IMR-90 (cell line): ENCODE data around the gene ULBP2. TPM values are rescaled to one million over a fixed set of nuclear protein-coding genes. Genes with fewer than 3 reads are reported as not detected.
"Not testable (repeated sequence)": the region's sequence is repeated elsewhere in the genome, so short reads cannot be mapped to it uniquely, and the experiment has no call there.

ENCODE experiments used
- ATAC-seq: fragments of 200-7000 bp; cut with Tn5 transposase; 2 replicates; pipeline ENCODE4 v1.9.1; 2020; ENCODE audit warnings: low read depth, mild to moderate bottlenecking, moderate library complexity
- BruUV-seq: library from RNA; stranded (reverse); fragments of 400-500 nt; replicated peaks from 2 replicates; lab custom pipeline; 2021; lab: Mats Ljungman, UMichigan
- CTCF ChIA-PET: fragments of 300-600 bp; formaldehyde crosslinking; extraction: SDS; loops from one replicate; lab custom pipeline; 2021; ENCODE audit warnings: antibody characterized with exemption; lab: Yijun Ruan, JAX
- POLR2A ChIA-PET: fragments of 300-600 bp; sonication (Branson Sonifier 250); formaldehyde crosslinking; loops from one replicate; lab custom pipeline; 2022; ENCODE audit warnings: antibody characterized with exemption; ENCODE audit not compliant: unreplicated experiment; lab: Charles Lee
- DNase-seq: peaks from one replicate; pipeline ENCODE4 v3.0.0; 2013
- H2AFZ ChIP-seq: replicated peaks from 2 replicates; pipeline ENCODE3; 2013; ENCODE audit warnings: low read length, mild to moderate bottlenecking; ENCODE audit not compliant: poor library complexity
- H2AK5ac ChIP-seq: 2 replicates; pipeline ENCODE4 v1.6.1; 2013; ENCODE audit warnings: low read depth, low read length, inconsistent platforms
- H2AK9ac ChIP-seq: replicated peaks from 2 replicates; pipeline ENCODE3; 2013; ENCODE audit warnings: mild to moderate bottlenecking, low read depth, low read length, moderate library complexity; ENCODE audit not compliant: poor library complexity
- H2BK120ac ChIP-seq: 2 replicates; pipeline ENCODE4 v1.6.1; 2013; ENCODE audit warnings: low read depth, low read length, inconsistent platforms
- H2BK15ac ChIP-seq: 3 replicates; pipeline ENCODE4 v1.6.1; 2013; ENCODE audit warnings: low read depth, low read length, inconsistent platforms
- H2BK20ac ChIP-seq: 2 replicates; pipeline ENCODE4 v1.6.1; 2013; ENCODE audit warnings: low read depth, mild to moderate bottlenecking, inconsistent platforms, low read length, moderate library complexity
- H2BK5ac ChIP-seq: 2 replicates; pipeline ENCODE4 v1.6.1; 2013; ENCODE audit warnings: mild to moderate bottlenecking, low read depth, low read length, inconsistent platforms; ENCODE audit not compliant: poor library complexity, severe bottlenecking
- H3K14ac ChIP-seq: replicated peaks from 2 replicates; pipeline ENCODE4 v1.6.1; 2013; ENCODE audit warnings: low read depth, low read length, inconsistent platforms
- H3K18ac ChIP-seq: 2 replicates; pipeline ENCODE4 v1.6.1; 2013; ENCODE audit warnings: low read depth, low read length, control low read depth
- H3K23ac ChIP-seq: 2 replicates; pipeline ENCODE4 v1.6.1; 2013; ENCODE audit warnings: low read depth, low read length, inconsistent platforms
- H3K27ac ChIP-seq: 2 replicates; pipeline ENCODE4 v1.5.1; 2013; ENCODE audit warnings: mild to moderate bottlenecking, control low read depth, low read length; ENCODE audit not compliant: insufficient read depth
- H3K27me3 ChIP-seq: 2 replicates; pipeline ENCODE4 v1.6.1; 2013; ENCODE audit warnings: low read length; ENCODE audit not compliant: control insufficient read depth, insufficient read depth
- H3K36me3 ChIP-seq: 2 replicates; pipeline ENCODE4 v1.6.1; 2013; ENCODE audit warnings: low read length, mixed read lengths; ENCODE audit not compliant: control insufficient read depth, insufficient read depth
- H3K4ac ChIP-seq: 2 replicates; pipeline ENCODE4 v1.6.1; 2013; ENCODE audit warnings: low read depth, low read length, inconsistent platforms
- H3K4me1 ChIP-seq: 2 replicates; pipeline ENCODE4 v1.6.1; 2013; ENCODE audit warnings: low read length, mixed read lengths; ENCODE audit not compliant: control insufficient read depth, insufficient read depth
- H3K4me2 ChIP-seq: 2 replicates; pipeline ENCODE4 v1.6.1; 2013; ENCODE audit warnings: low read depth, mild to moderate bottlenecking, control low read depth, low read length, moderate library complexity
- H3K4me3 ChIP-seq: 2 replicates; pipeline ENCODE4 v1.5.1; 2013; ENCODE audit warnings: low read depth, mild to moderate bottlenecking, control low read depth, low read length, moderate library complexity; ENCODE audit not compliant: insufficient read depth
- H3K56ac ChIP-seq: 2 replicates; pipeline ENCODE4 v1.6.1; 2013; ENCODE audit warnings: low read length, inconsistent platforms; ENCODE audit not compliant: insufficient read depth; ENCODE audit errors: extremely low read depth
- H3K79me1 ChIP-seq, 2 experiments: 2 replicates each; pipeline ENCODE4 v1.6.1; 2013; ENCODE audit warnings: low read length in 2 of 2, inconsistent platforms in 1 of 2, low read depth in 1 of 2
- H3K9ac ChIP-seq: 2 replicates; pipeline ENCODE4 v1.6.1; 2013; ENCODE audit warnings: low read depth, low read length, control low read depth
- H3K9me1 ChIP-seq: 2 replicates; pipeline ENCODE4 v1.6.1; 2013; ENCODE audit warnings: low read length, inconsistent platforms; ENCODE audit not compliant: insufficient read depth
- H3K9me3 ChIP-seq: 2 replicates; pipeline ENCODE4 v1.6.1; 2013; ENCODE audit warnings: low read length; ENCODE audit not compliant: control insufficient read depth, insufficient read depth
- H4K20me1 ChIP-seq: 2 replicates; pipeline ENCODE4 v1.6.1; 2013; ENCODE audit warnings: low read length, inconsistent platforms; ENCODE audit not compliant: insufficient read depth
- H4K5ac ChIP-seq: 2 replicates; pipeline ENCODE4 v1.6.1; 2013; ENCODE audit warnings: mild to moderate bottlenecking, low read depth, low read length, control low read depth
- H4K8ac ChIP-seq, 2 experiments: 2 replicates each; pipeline ENCODE4 v1.6.1; 2013; ENCODE audit warnings: low read depth in 2 of 2, low read length in 2 of 2, control low read depth in 1 of 2, inconsistent platforms in 1 of 2
- H4K91ac ChIP-seq: 2 replicates; pipeline ENCODE4 v1.6.1; 2013; ENCODE audit warnings: low read depth, low read length, inconsistent platforms; ENCODE audit not compliant: insufficient read depth
- WGBS, 2 experiments: methylation state at CpG; one replicate each; pipeline versions ENCODE4 v1.1.5 to v1.1.7; 2013; ENCODE audit warnings: missing lambda C conversion rate in 2 of 2; ENCODE audit not compliant: insufficient read length in 1 of 2; ENCODE audit errors: extremely low coverage in 2 of 2; 5-methylcytosine and 5-hydroxymethylcytosine counted together
- dilution Hi-C: fragments of 300-500 bp; cut with HindIII; formaldehyde crosslinking; loops from one replicate; pipeline ENCODE4 v1.14.3; 2018; ENCODE audit warnings: low sequenced_read_pairs; ENCODE audit not compliant: unreplicated experiment
- in situ Hi-C: fragments of 300-500 bp; cut with MboI; formaldehyde crosslinking; loops from 3 replicates; pipeline ENCODE4 v1.14.3; 2019; ENCODE audit warnings: low sequenced_read_pairs, inconsistent platforms, mixed read lengths
- intact Hi-C: fragments of 100-400 bp; cut with micrococcal nuclease; formaldehyde crosslinking; loops from 2 replicates; pipeline ENCODE4 v1.10.0; 2022
- polyA plus RNA-seq, 3 experiments: library from polyadenylated mRNA; depleted of rRNA; stranded (reverse); fragments of >200 nt; gene quantifications; 2 replicates each; pipeline ENCODE4 v1.2.3, GENCODE V29; 2012; ENCODE audit warnings: low replicate concordance in 1 of 3
- total RNA-seq: library from RNA; depleted of rRNA; stranded (reverse); fragments of >200 nt; gene quantifications from 2 replicates; pipeline ENCODE4 v1.2.3, GENCODE V29; 2012

The ULBP2 gene
- total and polyA plus RNA-seq, 2 of the 4 experiments (the other 2 are of a cell fraction) = 7.9 to 16.2 TPM

DNA sequence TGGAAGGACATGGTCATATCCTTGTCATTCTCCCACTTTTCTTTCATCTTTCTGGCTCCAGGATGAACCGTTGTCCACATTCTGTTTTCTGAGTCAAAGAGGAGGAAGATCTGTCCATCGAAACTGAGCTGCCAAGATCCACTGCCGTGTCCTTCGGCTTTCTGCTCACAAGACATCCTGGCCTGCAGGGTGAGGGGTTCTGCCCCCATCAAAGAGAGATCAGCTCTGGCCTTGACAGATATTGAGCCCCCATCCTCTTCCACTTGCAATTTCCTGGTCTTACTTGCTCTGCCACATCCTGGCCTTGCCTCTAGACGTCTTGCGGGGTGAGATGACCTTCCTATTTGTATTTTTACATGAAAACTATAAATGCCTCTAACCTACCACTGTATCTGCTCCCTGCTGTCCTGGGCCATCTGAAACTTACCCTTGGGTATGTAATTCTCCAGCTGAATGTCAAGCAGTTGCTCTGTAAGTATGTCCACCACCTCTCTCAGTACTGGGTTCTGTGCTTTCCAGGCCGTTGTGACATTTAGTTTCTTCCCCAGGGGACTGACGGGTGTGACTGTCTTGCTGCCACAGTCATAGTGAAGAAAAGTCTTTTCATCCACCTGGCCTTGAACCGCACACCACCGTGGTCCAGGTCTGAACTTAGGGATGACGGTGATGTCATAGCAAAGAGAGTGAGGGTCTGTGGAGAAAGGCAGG is 22.5 kb upstream of the ULBP2 start:
- H4K5ac ChIP-seq, H3K27me3 ChIP-seq, in situ Hi-C loops, H2BK15ac ChIP-seq, BruUV-seq, H2AK9ac ChIP-seq, H3K79me1 ChIP-seq, H3K4me2 ChIP-seq, H2BK5ac ChIP-seq, H3K14ac ChIP-seq, H4K91ac ChIP-seq, H4K20me1 ChIP-seq, H3K18ac ChIP-seq, H2BK120ac ChIP-seq, DNase-seq, dilution Hi-C loops, POLR2A ChIA-PET, H3K9ac ChIP-seq, H3K4ac ChIP-seq, H3K4me3 ChIP-seq, H3K4me1 ChIP-seq, H3K9me1 ChIP-seq, intact Hi-C loops, H2AK5ac ChIP-seq, H2AFZ ChIP-seq, H2BK20ac ChIP-seq, H3K36me3 ChIP-seq, H4K8ac ChIP-seq, H3K9me3 ChIP-seq, ATAC-seq, H3K27ac ChIP-seq, H3K56ac ChIP-seq, CTCF ChIA-PET: not testable (repeated sequence)
- WGBS, 2 experiments = no CpG with 5 or more reads among the region's 11 CpGs
- peak overlapping the region; percentile 87; the same call in 1 of the 2 replicates for H3K23ac ChIP-seq
